Muscle of leg (tissue), 11 donors: ENCODE data around the gene IL23R. TPM values are rescaled to one million over a fixed set of nuclear protein-coding genes. Genes with fewer than 3 reads are reported as not detected.

ENCODE experiments used
- DNase-seq: peaks from one replicate; pipeline ENCODE4 v3.0.0; 2013
- H3K27ac ChIP-seq: one replicate; pipeline ENCODE4 v1.5.1; 2013; ENCODE audit warnings: mild to moderate bottlenecking, low read length, control low read depth
- H3K27me3 ChIP-seq: one replicate; pipeline ENCODE4 v1.6.1; 2013; ENCODE audit warnings: low read length; ENCODE audit not compliant: control insufficient read depth, insufficient read depth
- H3K36me3 ChIP-seq: one replicate; pipeline ENCODE4 v1.6.1; 2013; ENCODE audit warnings: low read length; ENCODE audit not compliant: control insufficient read depth, insufficient read depth
- H3K4me1 ChIP-seq: one replicate; pipeline ENCODE4 v1.6.1; 2013; ENCODE audit warnings: low read length; ENCODE audit not compliant: control insufficient read depth, insufficient read depth
- H3K4me3 ChIP-seq: one replicate; pipeline ENCODE4 v1.5.1; 2013; ENCODE audit warnings: low read length, control low read depth
- H3K9me3 ChIP-seq: replicated peaks from 2 replicates; pipeline ENCODE4 v1.6.1; 2013; ENCODE audit warnings: low read depth, low read length; ENCODE audit not compliant: control insufficient read depth
- WGBS: methylation state at CpG from one replicate; pipeline ENCODE4 v1.1.5; 2013; ENCODE audit warnings: missing lambda C conversion rate; ENCODE audit not compliant: insufficient coverage; 5-methylcytosine and 5-hydroxymethylcytosine counted together
- polyA plus RNA-seq, 8 donors: library from polyadenylated mRNA; unstranded; fragments of 120-200 nt; gene quantifications; one replicate each; pipeline versions ENCODE4 v1.2.1 to v1.2.3, GENCODE V29; 2013; ENCODE audit warnings: inconsistent platforms in 1 of 8, low replicate concordance in 1 of 8; ENCODE audit not compliant: insufficient read length in 8 of 8, insufficient read depth in 1 of 8
- total RNA-seq: library from RNA; stranded (reverse); fragments of 120-200 nt; gene quantifications from one replicate; pipeline ENCODE4 v1.2.4, GENCODE V29; 2013

The IL23R gene
- total and polyA plus RNA-seq, 9 donors = 0.04 to 0.12 (median 0.06) TPM; not detected in 5

- no peaks in the 10 kb centered on the region for H3K9me3 ChIP-seq
Measured at GRCh38 chr1:67228791-67229190, 62.5 kb downstream of the IL23R start.

GRCh38 chr1:67230539-67230938 lies 64.3 kb downstream of the IL23R start:
- Histone ChIP-seq H3K9me3 (no peaks in the 10 kb centered on the region), H3K36me3 (no peaks in the 10 kb centered on the region), H3K4me3 (no peak overlapping the region), H3K27me3 (no peaks in the 10 kb centered on the region), H3K27ac (no peak overlapping the region), H3K4me1 (no peaks in the 10 kb centered on the region)
- no peak for DNase-seq
- no CpG with 5 or more reads among the region's 3 CpGs for WGBS

More at GRCh38 chr1:67228791-67229190, 62.5 kb downstream of the IL23R start:
- Histone ChIP-seq H3K4me3 (no peak overlapping the region), H3K27me3 (no peaks in the 10 kb centered on the region), H3K27ac (no peak overlapping the region), H3K36me3 (no peaks in the 10 kb centered on the region), H3K4me1 (no peaks in the 10 kb centered on the region)
- no peak for DNase-seq

GRCh38 chr1:67236277-67236676 lies 70.0 kb downstream of the IL23R start:
- Histone ChIP-seq H3K27me3 (no peaks in the 10 kb centered on the region), H3K9me3 (no peaks in the 10 kb centered on the region), H3K27ac (no peak overlapping the region), H3K36me3 (no peaks in the 10 kb centered on the region), H3K4me1 (no peaks in the 10 kb centered on the region), H3K4me3 (no peak overlapping the region)
- DNase-seq = no peak
- WGBS = no CpG with 5 or more reads among the region's 3 CpGs

- no peak overlapping the region for H3K27ac ChIP-seq
- DNase-seq = no peak
- no peaks in the 10 kb centered on the region for H3K4me1 ChIP-seq
- H3K27me3 ChIP-seq = no peaks in the 10 kb centered on the region
- H3K4me3 ChIP-seq = no peak overlapping the region
- H3K9me3 ChIP-seq = no peaks in the 10 kb centered on the region
- WGBS = no CpG with 5 or more reads among the region's 2 CpGs
- no peaks in the 10 kb centered on the region for H3K36me3 ChIP-seq
Measured at GRCh38 chr1:67239738-67240137, 73.5 kb downstream of the IL23R start.

- no CpG with 5 or more reads among the region's 1 CpG for WGBS
- DNase-seq = no peak
- Histone ChIP-seq H3K36me3 (no peaks in the 10 kb centered on the region), H3K27me3 (no peaks in the 10 kb centered on the region), H3K9me3 (no peaks in the 10 kb centered on the region), H3K4me3 (no peak overlapping the region), H3K27ac (no peak overlapping the region), H3K4me1 (no peaks in the 10 kb centered on the region)
Measured at GRCh38 chr1:67241200-67241746, 75.0 kb downstream of the IL23R start.

- DNase-seq = no peak
- no peaks in the 10 kb centered on the region for H3K9me3 ChIP-seq
- no peak overlapping the region for H3K4me3 ChIP-seq
- H3K27me3 ChIP-seq = no peaks in the 10 kb centered on the region
- no peaks in the 10 kb centered on the region for H3K4me1 ChIP-seq
- no peak overlapping the region for H3K27ac ChIP-seq
- no peaks in the 10 kb centered on the region for H3K36me3 ChIP-seq
Measured at GRCh38 chr1:67242016-67242415, 75.8 kb downstream of the IL23R start.

GRCh38 chr1:67250051-67250653 lies 83.9 kb downstream of the IL23R start:
- Histone ChIP-seq H3K4me1 (no peaks in the 10 kb centered on the region), H3K9me3 (peaks cover 11% of the 10 kb centered on the region), H3K27me3 (no peaks in the 10 kb centered on the region), H3K36me3 (no peaks in the 10 kb centered on the region), H3K4me3 (no peak overlapping the region), H3K27ac (no peak overlapping the region)
- WGBS = no CpG with 5 or more reads among the region's 2 CpGs
- no peak for DNase-seq

- no CpG with 5 or more reads among the region's 2 CpGs for WGBS
- Histone ChIP-seq H3K9me3 (peaks cover 3% of the 10 kb centered on the region), H3K4me3 (no peak overlapping the region), H3K27me3 (no peaks in the 10 kb centered on the region), H3K4me1 (no peaks in the 10 kb centered on the region), H3K27ac (no peak overlapping the region), H3K36me3 (no peaks in the 10 kb centered on the region)
- DNase-seq = no peak
Measured at GRCh38 chr1:67256291-67257172, 90.3 kb downstream of the IL23R start.

GRCh38 chr1:67257173-67257535 lies 90.9 kb downstream of the IL23R start:
- Histone ChIP-seq H3K27ac (no peak overlapping the region), H3K36me3 (no peaks in the 10 kb centered on the region), H3K27me3 (no peaks in the 10 kb centered on the region), H3K4me1 (no peaks in the 10 kb centered on the region), H3K9me3 (no peaks in the 10 kb centered on the region), H3K4me3 (no peak overlapping the region)
- no CpG with 5 or more reads among the region's 5 CpGs for WGBS
- peak; percentile 1 for DNase-seq

GRCh38 chr1:67261680-67262079 lies 95.4 kb downstream of the IL23R start:
- no peak overlapping the region for H3K4me3 ChIP-seq

More at GRCh38 chr1:67261680-67262079, 95.4 kb downstream of the IL23R start:
- Histone ChIP-seq H3K9me3 (no peaks in the 10 kb centered on the region), H3K36me3 (no peaks in the 10 kb centered on the region), H3K27me3 (no peaks in the 10 kb centered on the region), H3K4me1 (no peaks in the 10 kb centered on the region), H3K27ac (no peak overlapping the region)
- WGBS = no CpG with 5 or more reads among the region's 4 CpGs
- no peak for DNase-seq
